ENCODE measurements around the gene CSK. TPM values are rescaled to one million over a fixed set of nuclear protein-coding genes. Genes with fewer than 3 reads are reported as not detected.
A peak's percentile ranks its signal among the peaks of the same experiment; 100 is the strongest.

The CSK gene
- total RNA-seq, 2 donors from 2014 or later: 64.3 to 126 TPM

DNA sequence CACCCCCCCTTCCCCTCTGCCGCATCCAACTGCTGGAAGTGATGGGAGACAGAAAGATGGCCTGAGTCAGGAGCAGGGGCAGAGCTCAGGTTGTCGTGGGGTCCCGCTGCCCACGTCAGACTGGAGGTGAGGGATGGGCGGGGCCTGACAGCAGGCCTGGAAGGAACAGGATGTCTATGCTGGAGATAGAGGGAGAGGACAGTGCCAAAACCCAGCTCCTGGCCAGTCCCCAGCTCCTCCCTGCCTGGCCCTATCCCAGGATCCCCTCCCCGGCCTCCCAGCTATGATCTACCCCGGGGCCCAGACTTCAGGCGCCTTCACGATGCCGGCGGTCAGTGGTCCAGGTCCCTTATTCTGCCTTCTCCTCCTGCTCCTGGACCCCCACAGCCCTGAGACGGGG, 30.7 kb downstream of the CSK start, which contains the start of gene LMAN1L:
Gene LMAN1L, plus strand, starts transcription at position 303 of the 400 bp plus-strand sequence. Its CDS starts 20 bp downstream, at position 323.
- TF ChIP-seq, protein P1, sequence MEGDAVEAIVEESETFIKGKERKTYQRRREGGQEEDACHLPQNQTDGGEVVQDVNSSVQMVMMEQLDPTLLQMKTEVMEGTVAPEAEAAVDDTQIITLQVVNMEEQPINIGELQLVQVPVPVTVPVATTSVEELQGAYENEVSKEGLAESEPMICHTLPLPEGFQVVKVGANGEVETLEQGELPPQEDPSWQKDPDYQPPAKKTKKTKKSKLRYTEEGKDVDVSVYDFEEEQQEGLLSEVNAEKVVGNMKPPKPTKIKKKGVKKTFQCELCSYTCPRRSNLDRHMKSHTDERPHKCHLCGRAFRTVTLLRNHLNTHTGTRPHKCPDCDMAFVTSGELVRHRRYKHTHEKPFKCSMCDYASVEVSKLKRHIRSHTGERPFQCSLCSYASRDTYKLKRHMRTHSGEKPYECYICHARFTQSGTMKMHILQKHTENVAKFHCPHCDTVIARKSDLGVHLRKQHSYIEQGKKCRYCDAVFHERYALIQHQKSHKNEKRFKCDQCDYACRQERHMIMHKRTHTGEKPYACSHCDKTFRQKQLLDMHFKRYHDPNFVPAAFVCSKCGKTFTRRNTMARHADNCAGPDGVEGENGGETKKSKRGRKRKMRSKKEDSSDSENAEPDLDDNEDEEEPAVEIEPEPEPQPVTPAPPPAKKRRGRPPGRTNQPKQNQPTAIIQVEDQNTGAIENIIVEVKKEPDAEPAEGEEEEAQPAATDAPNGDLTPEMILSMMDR (IDR thresholded peaks at IDR 0.05): no peak
- DNase-seq: no peak
- H3K27me3 ChIP-seq: no peaks in the 10 kb centered on the region
- no peaks in the 10 kb centered on the region for H3K9me3 ChIP-seq
- no peak within 1 kb of the TSS for H3K27ac ChIP-seq
- H3K4me1 ChIP-seq: peaks cover 2% of the 10 kb centered on the region
- H3K4me3 ChIP-seq: no peak within 1 kb of the TSS
- no peaks in the 10 kb centered on the region for H3K36me3 ChIP-seq
- H3K9ac ChIP-seq (ENCODE audit: low read depth in 2 of 2, low read length in 2 of 2): no peak within 1 kb of the TSS
- intact Hi-C loops (cut with DNase I): no loop called here

DNA sequence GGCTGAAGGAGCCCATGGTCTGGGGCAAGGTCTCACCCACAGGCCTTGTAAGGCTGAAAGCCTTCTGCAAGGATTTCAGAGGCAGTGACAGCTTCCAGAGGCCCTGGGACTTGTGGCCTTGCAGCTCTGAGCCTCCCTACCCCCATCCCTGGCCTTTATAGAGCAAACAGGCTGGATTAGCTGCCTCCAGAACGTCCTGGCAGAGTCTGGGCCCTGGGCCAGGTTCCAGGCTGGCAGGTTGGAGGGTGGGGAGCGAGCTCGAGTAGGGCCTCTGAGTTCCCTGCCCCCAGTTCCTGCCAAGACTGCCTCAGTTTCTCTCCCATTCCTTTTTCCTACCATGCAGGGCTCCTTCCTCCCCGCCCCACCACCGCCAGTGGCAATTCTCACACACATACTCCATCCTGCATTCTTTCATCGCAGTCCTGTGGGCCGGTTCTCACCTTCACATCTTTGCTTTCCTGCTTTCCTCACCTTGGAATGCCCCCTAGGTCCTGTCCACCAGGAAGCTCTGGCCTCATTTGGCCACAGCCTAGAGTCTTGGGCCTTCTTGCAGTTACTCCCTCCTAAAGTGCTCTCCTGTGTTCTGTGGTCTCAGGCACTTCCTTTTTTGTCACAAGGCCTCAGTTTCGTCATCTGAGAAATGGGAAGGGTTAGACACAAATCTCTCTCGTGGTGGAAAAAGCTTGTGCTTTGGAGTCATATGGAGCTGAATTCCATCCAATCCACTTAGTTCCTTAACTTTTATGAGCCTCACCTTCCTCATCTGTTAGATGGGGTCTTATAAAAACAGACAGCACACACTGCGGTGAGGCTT, 33.4 kb downstream of the CSK start:
- Histone ChIP-seq H3K9me3 (no peaks in the 10 kb centered on the region), H3K36me3 (no peaks in the 10 kb centered on the region), H3K27me3 (no peaks in the 10 kb centered on the region), H3K4me3 (no peak overlapping the region), H3K9ac (ENCODE audit: low read depth in 2 of 2, low read length in 2 of 2) (peak overlapping the region; percentile 57 to 78), H3K27ac (peak overlapping the region; percentile 8), H3K4me1 (peaks cover 15% of the 10 kb centered on the region)
- intact Hi-C loops (cut with DNase I): no loop called here
- TF ChIP-seq, protein P1 (IDR thresholded peaks at IDR 0.05): no peak
- peak; percentile 89 for DNase-seq

DNA sequence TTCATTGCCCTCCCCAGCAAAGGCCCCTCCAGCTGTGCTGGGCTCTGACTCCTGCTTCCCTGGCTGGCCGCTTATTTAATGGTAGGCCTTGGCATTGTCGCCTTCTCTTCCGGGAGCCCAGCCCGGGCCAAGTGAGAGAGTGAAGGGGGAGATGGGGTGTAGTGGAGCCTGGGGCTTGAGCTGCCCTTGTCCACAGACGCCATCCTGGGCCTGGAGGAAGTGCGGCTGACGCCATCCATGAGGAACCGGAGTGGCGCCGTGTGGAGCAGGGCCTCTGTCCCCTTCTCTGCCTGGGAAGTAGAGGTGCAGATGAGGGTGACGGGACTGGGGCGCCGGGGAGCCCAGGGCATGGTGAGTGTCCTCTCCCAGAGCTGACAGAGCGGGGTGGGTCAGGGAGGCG, 34.1 kb downstream of the CSK start:
- Histone ChIP-seq H3K27me3 (no peaks in the 10 kb centered on the region), H3K36me3 (no peaks in the 10 kb centered on the region), H3K4me1 (peaks cover 15% of the 10 kb centered on the region), H3K4me3 (no peak overlapping the region), H3K9me3 (no peaks in the 10 kb centered on the region), H3K9ac (ENCODE audit: low read depth in 2 of 2, low read length in 2 of 2) (peak overlapping the region in 1 of 2 donors; percentile 78), H3K27ac (no peak overlapping the region)
- TF ChIP-seq, protein P1 (IDR thresholded peaks at IDR 0.05): no peak
- intact Hi-C loops (cut with DNase I): no loop called here
- DNase-seq: no peak

DNA sequence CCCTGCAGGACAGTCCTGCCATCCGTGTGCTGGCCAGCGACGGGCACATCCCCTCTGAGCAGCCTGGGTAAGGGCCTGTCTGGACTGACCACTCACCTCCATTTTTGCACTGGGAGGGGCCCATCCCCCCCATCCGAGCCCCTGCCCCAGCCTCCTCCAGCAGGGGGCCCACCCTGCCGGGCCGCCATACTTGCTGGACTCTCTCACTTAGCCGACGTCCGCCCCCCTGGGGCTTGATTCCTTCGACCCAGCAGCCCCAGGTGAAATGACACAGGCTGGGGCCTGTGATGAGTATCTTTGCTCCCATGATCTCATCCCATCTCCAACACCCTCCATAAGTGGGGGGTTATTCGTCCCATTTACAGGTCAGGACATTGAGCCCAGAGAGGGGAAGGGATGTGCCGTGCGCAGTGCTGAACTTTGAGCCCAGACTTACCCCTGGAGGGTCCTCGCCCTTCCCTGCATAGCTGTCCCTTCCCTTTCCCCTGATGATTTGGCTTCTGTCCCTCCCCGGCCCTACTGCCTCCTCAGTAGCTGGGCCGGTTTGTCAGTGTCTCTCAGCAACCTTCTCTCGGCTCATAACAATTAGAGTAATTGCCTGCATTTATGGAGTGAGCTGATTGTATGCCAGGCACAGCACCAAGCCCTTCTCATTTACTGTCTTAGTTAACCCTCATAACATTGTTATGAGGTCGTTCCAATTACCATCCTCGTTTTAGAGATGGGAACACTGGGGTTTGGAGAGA, 34.9 kb downstream of the CSK start:
- Histone ChIP-seq H3K4me3 (no peak overlapping the region), H3K9me3 (no peaks in the 10 kb centered on the region), H3K27me3 (no peaks in the 10 kb centered on the region), H3K27ac (peak overlapping the region; percentile 33), H3K4me1 (peaks cover 15% of the 10 kb centered on the region), H3K9ac (ENCODE audit: low read depth in 2 of 2, low read length in 2 of 2) (peak overlapping the region in 1 of 2 donors; percentile 16), H3K36me3 (no peaks in the 10 kb centered on the region)
- TF ChIP-seq, protein P1 (IDR thresholded peaks at IDR 0.05): no peak
- DNase-seq: peak; percentile 49
- intact Hi-C loops (cut with DNase I): no loop called here

DNA sequence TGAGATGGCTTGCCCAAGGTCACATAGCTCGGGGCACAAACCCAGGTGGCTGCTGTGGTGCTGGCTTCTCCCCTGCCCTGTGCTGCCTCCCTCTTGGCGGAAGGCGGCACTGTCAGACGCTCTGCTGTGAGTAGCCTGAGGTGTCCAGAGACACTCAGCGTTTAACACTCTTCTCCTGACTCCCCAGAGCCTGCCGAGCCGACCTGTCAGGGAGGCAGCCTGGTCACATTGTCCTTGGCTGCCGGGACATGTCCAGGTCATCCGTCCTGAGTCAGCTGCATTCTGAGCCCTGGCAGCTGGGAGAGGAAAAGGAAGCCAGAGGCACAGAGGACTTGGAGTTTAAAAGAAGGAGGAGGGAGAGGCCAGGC, 35.5 kb downstream of the CSK start:
- Histone ChIP-seq H3K9me3 (no peaks in the 10 kb centered on the region), H3K4me1 (peaks cover 15% of the 10 kb centered on the region), H3K27me3 (no peaks in the 10 kb centered on the region), H3K9ac (ENCODE audit: low read depth in 2 of 2, low read length in 2 of 2) (peak overlapping the region in 1 of 2 donors; percentile 22), H3K36me3 (no peaks in the 10 kb centered on the region), H3K27ac (peak overlapping the region; percentile 33), H3K4me3 (no peak overlapping the region)
- intact Hi-C loops (cut with DNase I): no loop called here
- TF ChIP-seq, protein P1 (IDR thresholded peaks at IDR 0.05): peak; percentile 38
- DNase-seq: peak; percentile 66
